GM20000 (cell line): ENCODE measurements around the gene TBC1D14.

Source experiments
- DNase-seq: peaks from one replicate; pipeline ENCODE4 v3.0.0; 2012; ENCODE audit warnings: low spot score
- CTCF ChIP-seq: IDR thresholded peaks from 2 replicates; pipeline ENCODE4 v1.5.1; 2012; ENCODE audit warnings: mild to moderate bottlenecking, control low read depth; ENCODE audit errors: extremely low read depth, missing control alignments

TBC1D14 gene

GRCh38 chr4:6875431-6875831 lies 34.2 kb upstream of the TBC1D14 start:
- TF ChIP-seq CTCF: no peak
- no peak for DNase-seq

GRCh38 chr4:6876440-6876839 lies 33.2 kb upstream of the TBC1D14 start:
- DNase-seq: no peak
- no peak for TF ChIP-seq CTCF

DNA sequence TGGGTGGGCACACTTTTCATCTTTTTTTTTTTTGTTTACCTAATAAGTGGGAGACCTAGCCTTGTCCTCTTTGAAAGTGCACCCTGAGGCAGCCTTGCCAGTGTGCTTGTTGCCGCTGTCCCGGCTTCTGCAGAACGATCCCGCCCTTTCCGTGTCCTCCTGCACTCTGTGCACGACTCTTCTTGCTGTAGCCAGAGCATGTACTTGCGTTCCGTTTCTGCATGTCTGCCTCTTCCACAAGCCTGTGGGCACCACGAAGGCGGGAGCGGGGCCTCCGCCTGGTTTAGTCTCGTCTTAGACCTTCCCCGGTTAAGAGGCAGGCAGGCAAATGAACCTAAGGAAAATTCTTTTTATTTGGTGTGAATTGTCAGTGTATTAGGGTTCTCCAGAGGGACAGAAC lies 32.6 kb upstream of the TBC1D14 start:
- TF ChIP-seq CTCF: no peak
- DNase-seq: no peak

DNA sequence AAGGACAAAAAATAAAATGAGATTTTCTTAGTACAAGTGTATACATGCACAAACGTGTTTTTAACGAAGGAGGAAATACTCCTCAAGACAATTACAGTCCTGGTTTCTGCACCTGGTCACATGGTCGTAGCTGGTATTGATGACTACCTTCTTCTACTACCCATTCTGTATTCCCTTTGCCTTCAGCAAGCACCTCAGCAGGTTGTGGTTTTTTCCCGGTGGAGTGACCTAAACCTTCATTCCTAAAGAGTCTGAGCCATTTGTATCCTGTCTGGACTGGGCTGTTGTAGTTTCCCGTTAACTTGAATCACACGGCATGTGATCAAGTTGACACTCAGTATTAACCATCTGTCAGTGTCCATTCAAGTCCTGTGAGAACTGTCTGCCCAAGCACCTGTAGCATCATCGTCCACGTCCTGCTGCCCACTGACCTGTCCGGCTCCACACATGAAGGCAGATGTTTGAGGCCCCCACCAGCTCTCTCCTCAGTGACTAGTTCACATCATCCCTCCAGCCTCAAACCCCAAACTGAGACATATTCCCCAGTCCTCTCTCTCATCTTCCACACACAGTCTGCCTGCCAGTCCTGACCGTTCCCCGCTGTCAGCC lies 31.1 kb upstream of the TBC1D14 start:
- TF ChIP-seq CTCF: no peak
- no peak for DNase-seq

DNA sequence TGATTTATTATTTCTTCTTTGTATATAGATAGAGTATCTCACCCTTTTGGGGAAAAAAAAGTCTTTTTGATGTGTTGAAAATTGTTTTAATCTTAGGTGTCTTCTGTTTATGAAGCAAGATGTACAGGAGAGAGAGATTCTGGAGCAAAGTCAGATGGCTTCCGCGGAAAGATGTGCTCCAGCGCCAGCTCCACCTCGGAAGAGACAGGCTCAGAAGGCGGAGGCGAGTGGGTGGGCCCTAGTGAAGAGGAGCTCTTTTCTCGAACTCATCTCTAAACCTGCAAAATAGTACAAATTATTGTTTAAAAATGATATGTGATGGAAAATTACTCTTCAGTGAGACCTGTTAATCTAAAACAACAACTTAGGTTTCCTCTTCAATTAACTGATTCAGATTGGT lies 28.9 kb upstream of the TBC1D14 start:
- no peak for TF ChIP-seq CTCF
- no peak for DNase-seq

DNA sequence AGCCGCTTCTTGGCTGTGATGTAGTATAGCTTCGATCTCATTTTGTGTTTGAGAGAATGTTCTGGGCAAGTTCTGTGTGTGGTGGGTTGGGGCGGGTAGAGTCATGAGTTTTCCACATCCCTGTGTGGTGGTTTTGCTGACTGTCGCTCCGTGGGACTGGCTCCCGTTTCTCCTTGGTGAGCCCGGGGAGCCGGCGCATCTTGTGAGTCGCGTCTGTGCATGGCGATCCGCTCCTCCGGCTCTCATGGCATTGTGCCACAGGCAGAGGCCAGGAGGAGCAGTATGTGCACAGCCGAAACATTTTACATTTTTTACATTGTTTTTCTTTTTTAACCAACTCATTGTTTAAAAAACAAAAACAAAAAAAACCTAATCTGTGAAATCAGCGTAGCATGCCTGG lies 27.7 kb upstream of the TBC1D14 start:
- no peak for DNase-seq
- no peak for TF ChIP-seq CTCF

DNA sequence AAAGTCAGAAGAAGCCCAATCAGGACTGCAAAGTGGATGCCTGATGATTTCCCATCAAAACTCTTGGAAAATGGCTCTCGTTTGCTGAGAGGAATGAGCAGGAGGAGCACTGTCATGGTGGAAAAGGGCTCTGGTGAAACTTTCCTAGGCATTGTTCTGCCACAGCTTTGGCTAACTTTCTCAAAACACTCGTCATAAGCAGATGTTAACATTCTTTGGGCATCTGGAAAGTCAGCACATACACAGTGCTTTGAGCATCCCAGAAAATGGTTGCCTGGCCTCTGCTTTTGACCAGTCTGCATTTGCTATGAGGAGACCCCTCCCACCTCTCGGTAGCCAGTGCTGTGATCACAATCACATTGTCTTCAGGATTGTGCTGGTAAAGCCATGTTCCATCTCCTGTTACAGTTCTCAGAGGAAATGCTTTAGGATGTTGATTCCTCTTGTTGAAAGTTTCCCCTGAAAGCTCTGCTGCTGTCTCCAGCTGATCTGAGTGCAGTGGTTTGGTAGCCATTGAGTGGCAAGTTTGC lies 25.2 kb upstream of the TBC1D14 start:
- TF ChIP-seq CTCF: no peak
- DNase-seq: no peak
